NCI-H526 treated with DMSO at 0.1 percent for 48 hours (cell line): ENCODE measurements around the gene ZNF471.

ENCODE experiments used
- DNase-seq: peaks from one replicate; lab custom pipeline; 2025; lab: John Stamatoyannopoulos, UW

Gene ZNF471

DNA sequence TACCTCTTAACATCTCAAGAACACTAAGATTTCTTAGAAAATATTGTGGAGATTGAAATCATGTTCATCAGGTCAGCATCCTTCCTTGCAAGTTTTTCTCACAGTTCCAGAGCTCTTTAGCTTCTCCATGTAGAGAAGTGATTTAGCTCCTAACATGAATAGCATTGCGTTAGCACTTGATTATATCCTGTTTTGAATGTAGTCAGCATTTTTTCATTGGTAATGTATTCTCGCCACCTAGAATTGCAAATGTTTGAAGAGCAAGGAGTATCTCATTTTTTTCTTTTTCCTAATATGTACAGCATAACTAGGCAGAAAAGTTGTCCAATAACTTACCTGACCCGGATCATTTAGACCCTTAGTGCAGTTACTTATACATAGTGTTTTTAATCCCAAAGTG lies 66.3 kb downstream of the ZNF471 start:
- no peak for DNase-seq

DNA sequence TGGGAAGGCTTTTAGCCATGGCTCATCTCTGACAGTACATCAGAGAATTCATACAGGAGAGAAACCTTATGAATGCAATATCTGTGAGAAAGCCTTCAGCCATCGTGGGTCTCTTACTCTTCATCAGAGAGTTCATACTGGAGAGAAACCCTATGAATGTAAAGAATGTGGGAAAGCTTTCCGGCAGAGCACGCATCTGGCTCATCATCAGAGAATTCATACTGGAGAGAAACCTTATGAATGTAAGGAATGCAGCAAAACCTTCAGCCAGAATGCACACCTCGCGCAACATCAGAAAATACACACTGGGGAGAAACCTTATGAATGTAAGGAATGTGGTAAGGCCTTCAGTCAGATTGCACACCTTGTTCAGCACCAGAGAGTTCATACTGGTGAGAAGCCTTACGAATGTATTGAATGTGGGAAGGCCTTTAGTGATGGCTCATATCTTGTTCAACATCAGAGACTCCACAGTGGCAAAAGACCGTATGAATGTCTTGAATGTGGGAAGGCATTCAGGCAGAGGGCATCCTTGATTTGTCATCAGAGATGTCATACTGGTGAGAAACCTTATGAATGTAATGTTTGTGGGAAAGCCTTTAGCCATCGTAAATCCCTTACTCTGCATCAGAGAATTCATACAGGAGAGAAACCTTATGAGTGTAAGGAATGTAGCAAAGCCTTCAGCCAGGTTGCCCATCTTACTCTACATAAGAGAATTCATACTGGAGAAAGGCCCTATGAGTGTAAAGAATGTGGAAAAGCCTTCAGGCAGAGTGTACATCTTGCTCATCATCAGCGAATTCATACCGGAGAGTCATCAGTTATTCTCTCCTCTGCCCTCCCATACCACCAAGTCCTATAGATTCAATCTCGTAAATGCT lies 70.3 kb downstream of the ZNF471 start:
- DNase-seq, result no peak
